Tibial artery (tissue), 4 donors: Measurements from ENCODE around the gene OTOG.

ENCODE experiments used
- DNase-seq, 2 donors: peaks; one replicate each; pipeline ENCODE4 v3.0.0-alpha.2; 2019
- H3K27ac ChIP-seq, 2 donors: fragments of 200-600 bp; sonication (generic) in 1 of 2; 1 replicate in 1 of 2; 2 replicates in 1 of 2; pipeline ENCODE4 v1.5.1; 2018 to 2019; ENCODE audit warnings: mild to moderate bottlenecking in 1 of 2
- H3K27me3 ChIP-seq, 2 donors: fragments of 200-600 bp; sonication (generic) in 1 of 2; one replicate each; pipeline versions ENCODE4 v1.5.1 to v1.6.0; 2016 to 2019
- H3K36me3 ChIP-seq, 3 donors: fragments of 200-600 bp; sonication (generic) in 2 of 3; one replicate each; pipeline ENCODE4 v1.5.1; 2016 to 2019; ENCODE audit warnings: mild to moderate bottlenecking in 2 of 3
- H3K4me1 ChIP-seq, 4 donors: fragments of 200-600 bp; sonication (generic) in 2 of 4; 1 replicate in 3 of 4; 2 replicates in 1 of 4; pipeline ENCODE4 v1.5.1; 2016 to 2019
- H3K4me3 ChIP-seq, 2 donors: fragments of 200-600 bp; sonication (generic) in 1 of 2; 1 replicate in 1 of 2; 2 replicates in 1 of 2; pipeline ENCODE4 v1.5.1; 2018 to 2019; ENCODE audit warnings: mild to moderate bottlenecking in 2 of 2
- H3K9me3 ChIP-seq, 3 donors: fragments of 200-600 bp; sonication (generic) in 1 of 3; one replicate each; pipeline ENCODE4 v1.5.1; 2016 to 2019
- intact Hi-C: fragments of 100-400 bp; cut with DNase I; formaldehyde crosslinking; loops from one replicate; pipeline ENCODE4 v1.15.0; 2023; ENCODE audit warnings: low total_unique reads
- TF ChIP-seq, protein P1 (sequence below), 2 experiments: fragments of 200-600 bp in 1 of 2; fragments of 450-650 bp in 1 of 2; IDR thresholded peaks; one replicate each; pipeline ENCODE4 v1.5.1; 2017 to 2019; ENCODE audit warnings: antibody characterized with exemption in 2 of 2, mild to moderate bottlenecking in 1 of 2, moderate library complexity in 1 of 2

The OTOG gene

DNA sequence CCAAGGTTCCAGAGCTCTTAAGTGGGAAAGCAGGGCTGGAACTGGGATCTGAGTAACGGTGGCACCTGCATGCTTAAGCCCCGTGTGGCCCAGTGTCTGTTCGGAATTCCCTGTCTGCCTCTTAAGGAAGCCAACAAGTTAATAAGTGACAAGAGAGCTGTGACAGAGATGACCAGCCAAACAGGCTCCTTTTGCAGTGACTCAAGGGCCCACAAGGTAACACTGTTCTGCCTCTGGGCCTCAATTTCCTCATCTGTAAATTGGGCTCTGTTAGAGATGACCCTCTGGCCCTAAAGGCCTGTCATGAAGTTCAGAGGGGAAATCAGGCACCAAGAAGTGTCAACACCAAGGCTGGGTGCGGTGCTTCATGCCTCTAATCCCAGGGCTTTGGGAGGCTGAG is 21.5 kb upstream of the OTOG start:
- TF ChIP-seq, protein P1, sequence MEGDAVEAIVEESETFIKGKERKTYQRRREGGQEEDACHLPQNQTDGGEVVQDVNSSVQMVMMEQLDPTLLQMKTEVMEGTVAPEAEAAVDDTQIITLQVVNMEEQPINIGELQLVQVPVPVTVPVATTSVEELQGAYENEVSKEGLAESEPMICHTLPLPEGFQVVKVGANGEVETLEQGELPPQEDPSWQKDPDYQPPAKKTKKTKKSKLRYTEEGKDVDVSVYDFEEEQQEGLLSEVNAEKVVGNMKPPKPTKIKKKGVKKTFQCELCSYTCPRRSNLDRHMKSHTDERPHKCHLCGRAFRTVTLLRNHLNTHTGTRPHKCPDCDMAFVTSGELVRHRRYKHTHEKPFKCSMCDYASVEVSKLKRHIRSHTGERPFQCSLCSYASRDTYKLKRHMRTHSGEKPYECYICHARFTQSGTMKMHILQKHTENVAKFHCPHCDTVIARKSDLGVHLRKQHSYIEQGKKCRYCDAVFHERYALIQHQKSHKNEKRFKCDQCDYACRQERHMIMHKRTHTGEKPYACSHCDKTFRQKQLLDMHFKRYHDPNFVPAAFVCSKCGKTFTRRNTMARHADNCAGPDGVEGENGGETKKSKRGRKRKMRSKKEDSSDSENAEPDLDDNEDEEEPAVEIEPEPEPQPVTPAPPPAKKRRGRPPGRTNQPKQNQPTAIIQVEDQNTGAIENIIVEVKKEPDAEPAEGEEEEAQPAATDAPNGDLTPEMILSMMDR (IDR thresholded peaks at IDR 0.05): no peak
- Histone ChIP-seq H3K27me3 (peaks cover 0 to 17% of the 10 kb centered on the region in 2 donors), H3K9me3 (no peaks in the 10 kb centered on the region), H3K36me3 (no peaks in the 10 kb centered on the region), H3K4me1 (no peaks in the 10 kb centered on the region), H3K27ac (no peak overlapping the region), H3K4me3 (no peak overlapping the region)
- DNase-seq: no peak
- intact Hi-C loops: no loop called here

DNA sequence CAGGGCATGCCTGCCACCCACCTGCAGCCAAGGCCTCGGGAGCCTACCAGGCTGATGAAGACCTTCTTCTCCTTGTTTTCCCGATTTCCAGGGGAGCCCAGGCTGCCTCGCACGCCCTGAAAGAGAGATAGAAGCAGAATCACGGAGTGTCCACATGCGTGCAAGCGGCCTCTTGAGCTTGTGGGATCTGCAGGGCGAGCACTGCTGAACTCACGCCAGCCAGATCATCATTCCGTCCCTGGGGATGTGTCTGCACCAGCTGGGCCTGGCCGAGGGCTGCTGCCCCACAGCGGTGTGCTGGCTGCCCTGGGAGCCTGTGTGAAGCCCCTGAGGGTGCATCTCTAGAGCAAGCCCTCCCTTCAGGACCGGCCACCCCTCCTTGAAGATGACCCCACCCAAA is 20.7 kb upstream of the OTOG start:
- intact Hi-C loops: no loop called here
- peaks cover 0 to 23% of the 10 kb centered on the region in 2 donors for H3K27me3 ChIP-seq
- H3K9me3 ChIP-seq: no peaks in the 10 kb centered on the region
- DNase-seq: no peak
- TF ChIP-seq, protein P1 (IDR thresholded peaks at IDR 0.05): no peak
- H3K36me3 ChIP-seq: no peaks in the 10 kb centered on the region
- H3K27ac ChIP-seq: no peak overlapping the region
- H3K4me3 ChIP-seq: no peak overlapping the region
- no peaks in the 10 kb centered on the region for H3K4me1 ChIP-seq

DNA sequence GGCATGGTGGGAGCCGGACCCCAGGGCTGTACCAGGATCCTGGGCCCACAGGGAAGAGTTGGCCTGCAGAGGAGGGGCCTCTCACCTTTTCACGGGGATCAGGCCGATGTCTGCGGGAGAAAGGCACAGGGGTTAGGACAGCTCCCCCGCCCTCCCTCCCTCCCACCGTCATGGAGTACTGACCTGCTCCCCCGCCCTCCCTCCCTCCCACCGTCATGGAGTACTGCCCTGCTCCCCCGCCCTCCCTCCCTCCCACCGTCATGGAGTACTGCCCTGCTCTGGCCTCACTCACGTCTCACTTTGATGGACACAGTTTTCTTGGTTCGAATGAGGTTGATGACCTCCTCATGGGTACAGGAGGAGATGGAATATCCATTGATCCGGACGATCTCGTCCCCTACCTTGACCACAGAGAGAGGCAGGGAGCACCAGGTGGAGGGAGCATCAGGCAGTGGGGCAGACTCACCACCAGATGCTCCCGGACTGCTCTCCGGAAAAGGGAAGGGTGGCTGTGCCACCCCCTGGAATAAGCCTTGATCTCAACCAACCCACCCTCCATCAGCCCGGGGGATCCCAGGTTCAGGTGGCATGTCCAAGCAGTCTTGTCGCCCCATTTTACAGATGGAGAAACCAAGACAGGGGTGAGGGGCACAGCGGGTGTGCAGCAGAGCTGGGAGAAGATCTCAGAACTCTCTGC is 20.0 kb upstream of the OTOG start:
- no peak for DNase-seq
- Histone ChIP-seq H3K27me3 (peaks cover 0 to 26% of the 10 kb centered on the region in 2 donors), H3K9me3 (no peaks in the 10 kb centered on the region), H3K27ac (no peak overlapping the region), H3K4me3 (no peak overlapping the region), H3K36me3 (no peaks in the 10 kb centered on the region), H3K4me1 (no peaks in the 10 kb centered on the region)
- intact Hi-C loops: no loop called here
- TF ChIP-seq, protein P1 (IDR thresholded peaks at IDR 0.05): no peak

DNA sequence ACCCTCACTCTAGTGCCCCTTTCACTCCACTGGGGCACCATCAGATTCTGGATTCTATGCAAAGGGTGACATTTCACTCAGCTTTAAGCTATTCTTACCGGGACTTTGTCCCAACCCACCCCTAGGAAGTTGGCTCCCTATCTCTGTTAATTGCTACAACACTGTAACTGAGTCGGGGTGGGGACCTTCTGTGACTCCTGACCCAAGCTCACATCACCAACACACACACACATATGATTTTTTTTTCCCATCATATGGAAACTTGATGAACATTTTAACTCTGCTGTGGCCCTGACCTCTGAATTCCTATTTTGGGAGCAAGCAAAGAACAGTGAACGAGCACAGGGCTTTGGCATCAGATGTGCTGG is 19.4 kb upstream of the OTOG start:
- H3K27ac ChIP-seq: no peak overlapping the region
- H3K9me3 ChIP-seq: no peaks in the 10 kb centered on the region
- intact Hi-C loops: no loop called here
- no peaks in the 10 kb centered on the region for H3K4me1 ChIP-seq
- no peaks in the 10 kb centered on the region for H3K36me3 ChIP-seq
- no peak for DNase-seq
- TF ChIP-seq, protein P1 (IDR thresholded peaks at IDR 0.05): no peak
- no peak overlapping the region for H3K4me3 ChIP-seq
- peaks cover 0 to 26% of the 10 kb centered on the region in 2 donors for H3K27me3 ChIP-seq

DNA sequence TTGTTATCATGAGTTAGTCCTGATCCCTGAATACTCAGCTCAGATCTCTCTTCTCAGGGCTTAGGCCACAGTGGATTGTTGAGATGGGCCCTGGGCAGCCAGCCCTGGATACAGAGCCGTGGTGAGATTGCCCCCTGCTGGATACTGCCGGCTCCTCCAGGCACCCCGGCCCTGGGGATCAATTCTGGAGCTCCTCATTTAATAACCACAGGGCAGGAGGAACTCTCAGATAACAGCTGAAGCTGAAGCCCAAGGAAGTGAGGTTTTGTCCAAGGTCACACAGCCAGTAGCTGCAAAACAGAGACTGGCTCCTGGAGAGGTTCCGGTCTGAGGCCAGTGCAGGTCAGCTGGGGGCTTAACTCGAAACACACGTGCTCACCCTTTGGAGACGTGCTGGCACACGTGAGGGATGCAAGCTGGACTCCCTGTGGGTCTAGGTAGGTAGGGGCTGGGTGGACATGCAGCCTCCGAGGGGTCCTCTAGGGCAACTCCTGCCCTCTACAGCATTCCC is 18.8 kb upstream of the OTOG start:
- peaks cover 0 to 29% of the 10 kb centered on the region in 2 donors for H3K27me3 ChIP-seq
- no peak for DNase-seq
- TF ChIP-seq, protein P1 (IDR thresholded peaks at IDR 0.05): peak; percentile 37 to 56
- H3K36me3 ChIP-seq: no peaks in the 10 kb centered on the region
- intact Hi-C loops: no loop called here
- no peak overlapping the region for H3K27ac ChIP-seq
- no peaks in the 10 kb centered on the region for H3K9me3 ChIP-seq
- no peak overlapping the region for H3K4me3 ChIP-seq
- H3K4me1 ChIP-seq: no peaks in the 10 kb centered on the region
